Measurements from ENCODE around the gene SH3RF2. TPM values are rescaled to one million over a fixed set of nuclear protein-coding genes. Genes with fewer than 3 reads are reported as not detected.

Gene SH3RF2
- total and polyA plus RNA-seq, 9 of the 15 experiments (the other 6 are each of a cell fraction or from before 2014, with no cell fraction given): 0.05 TPM; not detected in 8

- ATAC-seq (no peak), DNase-seq (ENCODE audit: extremely low read depth in 1 of 4, low spot score in 3 of 4) (no peak), FAIRE-seq (no peak)
- no peak overlapping the region for H2AFZ ChIP-seq (ENCODE audit: low read depth, low read length)
- H3K36me3 ChIP-seq (ENCODE audit: control insufficient read depth, insufficient read depth, low read length): no peaks in the 10 kb centered on the region
- no peak overlapping the region for H3K4me2 ChIP-seq (ENCODE audit: insufficient read depth, low read length)
- no peak overlapping the region for H3K27ac ChIP-seq (ENCODE audit: extremely low read depth, low read depth, low read length)
- no peaks in the 10 kb centered on the region for H3K79me2 ChIP-seq (ENCODE audit: control insufficient read depth, insufficient read depth, low read length)
- POLR2A ChIA-PET: interaction anchor here (1.5 kb wide), 1 partner anchor 8 kb away, joined by 3 read pairs; no protein-coding TSS in a partner anchor
- H4K20me1 ChIP-seq (replicated peaks; ENCODE audit: control insufficient read depth, insufficient read depth, low read length): no peaks in the 10 kb centered on the region
- no peak overlapping the region for H3K4me3 ChIP-seq
- H3K9me3 ChIP-seq (replicated peaks; ENCODE audit: control insufficient read depth, insufficient read depth, low read depth, low read length): no peaks in the 10 kb centered on the region
- H3K9ac ChIP-seq (ENCODE audit: insufficient read depth in 1 of 2, low read depth in 2 of 2, low read length in 2 of 2): no peak overlapping the region
- CTCF ChIA-PET (ENCODE audit: low intra/inter-chr PET ratio): no interaction called here
- BruUV-seq (replicated peaks): no TSS peak
- no peaks in the 10 kb centered on the region for H3K4me1 ChIP-seq (replicated peaks in 1 of 2; ENCODE audit: control insufficient read depth in 2 of 2, insufficient read depth in 2 of 2, low read length in 2 of 2)
- in situ Hi-C loops (cut with MboI): no loop called here
- H3K27me3 ChIP-seq (ENCODE audit: control insufficient read depth in 2 of 2, insufficient read depth in 2 of 2, low read length in 2 of 2): peaks cover 5 to 11% of the 10 kb centered on the region in 2 experiments; a peak in 3 of 5 replicates
- no peaks in the 10 kb centered on the region for H3K9me1 ChIP-seq (ENCODE audit: control insufficient read depth, insufficient read depth, low read length)
- intact Hi-C loops (cut with micrococcal nuclease): no loop called here
- WGBS (ENCODE audit: insufficient coverage, low coverage, missing lambda C conversion rate): 0% methylated on average over 2 of the region's 3 CpGs
- TF ChIP-seq THRA (IDR thresholded peaks at IDR 0.05) (no peak), FOXK2 (conservative IDR thresholded peaks at IDR 0.05 in 1 of 2, IDR thresholded peaks at IDR 0.05 in 1 of 2; ENCODE audit: low read depth in 2 of 2) (no peak), GATAD2B (IDR thresholded peaks at IDR 0.05; ENCODE audit: borderline replicate concordance) (no peak), KDM4B (IDR thresholded peaks at IDR 0.05; ENCODE audit: borderline replicate concordance in 2 of 2, low read depth in 1 of 2) (no peak)
Observed at GRCh38 chr5:145903867-145904266, 32.5 kb upstream of the SH3RF2 start.

All from K562 (cell line).